ENCODE data around the gene PRL.

PRL gene

GRCh38 chr6:22298475-22298890, 1.6 kb upstream of the PRL start:
- H3K4ac ChIP-seq (ENCODE audit: low read depth in 1 of 2, low read length in 2 of 2): no peak overlapping the region
- no peak overlapping the region for H3K4me2 ChIP-seq (ENCODE audit: low read length, poor library complexity, severe bottlenecking)
- DNase-seq: no peak
- no peaks in the 10 kb centered on the region for H3K79me1 ChIP-seq (replicated peaks; ENCODE audit: low read length, poor library complexity, severe bottlenecking)
- no peaks in the 10 kb centered on the region for H3K9me3 ChIP-seq (ENCODE audit: control insufficient read depth, low read length)
- H2BK15ac ChIP-seq (ENCODE audit: low read depth, poor library complexity, severe bottlenecking): no peak overlapping the region
- no peak overlapping the region for H2BK120ac ChIP-seq (ENCODE audit: low read depth, low read length)
- H3K23ac ChIP-seq (ENCODE audit: low read length in 2 of 2): no peak overlapping the region
- no peak overlapping the region for H2BK12ac ChIP-seq (ENCODE audit: low read length in 2 of 2)
- no peak overlapping the region for H2AFZ ChIP-seq (ENCODE audit: low read depth, low read length)
- WGBS: 30% methylated on average over 1 of the region's 1 CpG
- H3K18ac ChIP-seq (ENCODE audit: low read depth in 1 of 2, low read length in 2 of 2): no peak overlapping the region
- peaks cover 2% of the 10 kb centered on the region for H3K4me1 ChIP-seq (ENCODE audit: control insufficient read depth, insufficient read depth, low read depth, low read length)
- H3K4me3 ChIP-seq (ENCODE audit: insufficient read depth in 1 of 2, low read depth in 1 of 2, low read length in 2 of 2): no peak overlapping the region
- no peaks in the 10 kb centered on the region for H3K27me3 ChIP-seq (ENCODE audit: control insufficient read depth in 1 of 2, insufficient read depth in 1 of 2, low read length in 2 of 2)
- no peak overlapping the region for H4K91ac ChIP-seq (ENCODE audit: low read length)
- no peak overlapping the region for H4K8ac ChIP-seq (ENCODE audit: low read length)
- no peaks in the 10 kb centered on the region for H3K36me3 ChIP-seq (ENCODE audit: control insufficient read depth in 1 of 2, insufficient read depth in 2 of 2, low read depth in 1 of 2, low read length in 2 of 2)
- H2AK5ac ChIP-seq (ENCODE audit: low read length, severe bottlenecking): no peak overlapping the region
- H3K9ac ChIP-seq (ENCODE audit: low read length): no peak overlapping the region
- H2BK5ac ChIP-seq (ENCODE audit: low read depth, low read length, poor library complexity, severe bottlenecking): no peak overlapping the region
- no peak overlapping the region for H3K27ac ChIP-seq (ENCODE audit: low read length, poor library complexity, severe bottlenecking)
- no peak overlapping the region for H3K14ac ChIP-seq (ENCODE audit: low read length in 2 of 2)

DNA sequence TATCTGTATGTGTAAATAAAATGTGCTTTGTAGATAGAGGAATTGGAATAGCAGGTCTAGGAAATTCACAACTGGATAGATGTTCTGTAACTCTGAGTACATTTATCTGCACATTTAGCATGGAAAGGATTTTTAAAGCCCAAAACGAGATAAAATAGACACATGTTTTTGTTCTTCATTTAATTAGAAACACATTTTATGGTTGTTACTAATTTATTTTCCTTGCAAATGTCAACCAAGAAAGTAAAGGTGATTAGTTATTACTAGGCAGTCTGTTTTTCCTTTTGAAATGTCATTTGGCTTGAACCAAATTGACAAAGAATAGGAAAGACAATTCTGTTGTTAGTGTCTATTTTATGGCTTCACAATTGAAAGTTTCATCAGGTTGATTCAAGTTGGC, 769 bp downstream of the PRL start:
- Histone ChIP-seq H3K4me2 (ENCODE audit: low read length, poor library complexity, severe bottlenecking) (no peak overlapping the region), H2BK5ac (ENCODE audit: low read depth, low read length, poor library complexity, severe bottlenecking) (no peak overlapping the region), H4K91ac (ENCODE audit: low read length) (no peak overlapping the region), H2AK5ac (ENCODE audit: low read length, severe bottlenecking) (no peak overlapping the region), H2BK12ac (ENCODE audit: low read length in 2 of 2) (no peak overlapping the region), H3K4ac (ENCODE audit: low read depth in 1 of 2, low read length in 2 of 2) (no peak overlapping the region), H3K23ac (ENCODE audit: low read length in 2 of 2) (no peak overlapping the region), H3K14ac (ENCODE audit: low read length in 2 of 2) (no peak overlapping the region), H2AFZ (ENCODE audit: low read depth, low read length) (no peak overlapping the region), H3K79me1 (replicated peaks; ENCODE audit: low read length, poor library complexity, severe bottlenecking) (no peaks in the 10 kb centered on the region), H3K18ac (ENCODE audit: low read depth in 1 of 2, low read length in 2 of 2) (no peak overlapping the region), H2BK15ac (ENCODE audit: low read depth, poor library complexity, severe bottlenecking) (no peak overlapping the region), H3K4me1 (ENCODE audit: control insufficient read depth, insufficient read depth, low read depth, low read length) (peaks cover 2% of the 10 kb centered on the region), H3K27ac (ENCODE audit: low read length, poor library complexity, severe bottlenecking) (no peak overlapping the region), H3K27me3 (ENCODE audit: control insufficient read depth in 1 of 2, insufficient read depth in 1 of 2, low read length in 2 of 2) (no peaks in the 10 kb centered on the region), H2BK120ac (ENCODE audit: low read depth, low read length) (no peak overlapping the region), H4K8ac (ENCODE audit: low read length) (no peak overlapping the region), H3K36me3 (ENCODE audit: control insufficient read depth in 1 of 2, insufficient read depth in 2 of 2, low read depth in 1 of 2, low read length in 2 of 2) (no peaks in the 10 kb centered on the region), H3K9ac (ENCODE audit: low read length) (no peak overlapping the region), H3K9me3 (ENCODE audit: control insufficient read depth, low read length) (peaks cover under 1% of the 10 kb centered on the region), H3K4me3 (ENCODE audit: insufficient read depth in 1 of 2, low read depth in 1 of 2, low read length in 2 of 2) (no peak overlapping the region)
- no peak for DNase-seq
- WGBS: no CpG with 5 or more reads among the region's 1 CpG

DNA sequence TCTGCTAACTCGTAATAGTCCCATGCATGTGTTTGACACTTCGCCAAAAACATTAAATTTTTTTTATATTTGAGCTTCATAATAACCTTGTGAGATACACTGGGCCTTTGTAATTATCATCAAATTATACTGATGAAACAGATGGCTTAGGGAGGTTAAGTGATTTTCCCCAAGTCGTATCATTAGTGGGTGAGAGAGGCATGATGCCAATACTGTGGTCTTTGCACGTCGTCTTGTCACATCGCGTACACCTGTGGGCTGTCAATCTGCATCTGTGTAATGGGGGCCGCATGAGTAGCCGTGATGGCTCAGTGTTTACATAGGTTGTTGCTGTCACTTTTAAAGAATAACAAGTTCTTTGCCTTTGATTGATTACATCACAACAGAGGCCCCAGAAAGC, 1.7 kb downstream of the PRL start:
- Histone ChIP-seq H2AFZ (ENCODE audit: low read depth, low read length) (no peak overlapping the region), H3K18ac (ENCODE audit: low read depth in 1 of 2, low read length in 2 of 2) (no peak overlapping the region)

GRCh38 chr6:22294301-22294700, 2.5 kb downstream of the PRL start:
- no peak overlapping the region for H2BK12ac ChIP-seq (ENCODE audit: low read length in 2 of 2)
- H4K91ac ChIP-seq (ENCODE audit: low read length): peak overlapping the region; percentile 50
- H3K9me3 ChIP-seq (ENCODE audit: control insufficient read depth, low read length): peaks cover 5% of the 10 kb centered on the region
- no peaks in the 10 kb centered on the region for H3K79me1 ChIP-seq (replicated peaks; ENCODE audit: low read length, poor library complexity, severe bottlenecking)
- no peak overlapping the region for H2BK5ac ChIP-seq (ENCODE audit: low read depth, low read length, poor library complexity, severe bottlenecking)
- no peak overlapping the region for H3K4me2 ChIP-seq (ENCODE audit: low read length, poor library complexity, severe bottlenecking)
- no peak overlapping the region for H3K4ac ChIP-seq (ENCODE audit: low read depth in 1 of 2, low read length in 2 of 2)
- no peaks in the 10 kb centered on the region for H3K27me3 ChIP-seq (ENCODE audit: control insufficient read depth in 1 of 2, insufficient read depth in 1 of 2, low read length in 2 of 2)
- no peak overlapping the region for H3K4me3 ChIP-seq (ENCODE audit: insufficient read depth in 1 of 2, low read depth in 1 of 2, low read length in 2 of 2)
- WGBS: 95% methylated on average over 17 of the region's 17 CpGs
- H3K14ac ChIP-seq (ENCODE audit: low read length in 2 of 2): no peak overlapping the region
- no peak overlapping the region for H2AK5ac ChIP-seq (ENCODE audit: low read length, severe bottlenecking)
- DNase-seq: no peak
- no peak overlapping the region for H2BK15ac ChIP-seq (ENCODE audit: low read depth, poor library complexity, severe bottlenecking)
- H4K8ac ChIP-seq (ENCODE audit: low read length): no peak overlapping the region
- H2AFZ ChIP-seq (ENCODE audit: low read depth, low read length): no peak overlapping the region
- no peak overlapping the region for H3K23ac ChIP-seq (ENCODE audit: low read length in 2 of 2)
- H2BK120ac ChIP-seq (ENCODE audit: low read depth, low read length): no peak overlapping the region
- H3K27ac ChIP-seq (ENCODE audit: low read length, poor library complexity, severe bottlenecking): no peak overlapping the region
- H3K9ac ChIP-seq (ENCODE audit: low read length): no peak overlapping the region
- peak overlapping the region; percentile 21 to 43 for H3K18ac ChIP-seq (ENCODE audit: low read depth in 1 of 2, low read length in 2 of 2)
- no peaks in the 10 kb centered on the region for H3K36me3 ChIP-seq (ENCODE audit: control insufficient read depth in 1 of 2, insufficient read depth in 2 of 2, low read depth in 1 of 2, low read length in 2 of 2)
- peaks cover 2% of the 10 kb centered on the region for H3K4me1 ChIP-seq (ENCODE audit: control insufficient read depth, insufficient read depth, low read depth, low read length)

More for the DNA sequence above, 1.7 kb downstream of the PRL start:
- H3K4me1 ChIP-seq (ENCODE audit: control insufficient read depth, insufficient read depth, low read depth, low read length): peaks cover 2% of the 10 kb centered on the region
- WGBS: 87% methylated on average over 5 of the region's 9 CpGs
- peak overlapping the region in 1 of 2 experiments; percentile 60 for H3K14ac ChIP-seq (ENCODE audit: low read length in 2 of 2)
- H3K9ac ChIP-seq (ENCODE audit: low read length): no peak overlapping the region
- no peaks in the 10 kb centered on the region for H3K27me3 ChIP-seq (ENCODE audit: control insufficient read depth in 1 of 2, insufficient read depth in 1 of 2, low read length in 2 of 2)
- H4K8ac ChIP-seq (ENCODE audit: low read length): no peak overlapping the region
- H3K9me3 ChIP-seq (ENCODE audit: control insufficient read depth, low read length): peaks cover 5% of the 10 kb centered on the region
- H3K36me3 ChIP-seq (ENCODE audit: control insufficient read depth in 1 of 2, insufficient read depth in 2 of 2, low read depth in 1 of 2, low read length in 2 of 2): no peaks in the 10 kb centered on the region
- no peaks in the 10 kb centered on the region for H3K79me1 ChIP-seq (replicated peaks; ENCODE audit: low read length, poor library complexity, severe bottlenecking)
- DNase-seq: no peak
- H3K23ac ChIP-seq (ENCODE audit: low read length in 2 of 2): no peak overlapping the region
- H2AK5ac ChIP-seq (ENCODE audit: low read length, severe bottlenecking): no peak overlapping the region
- H2BK120ac ChIP-seq (ENCODE audit: low read depth, low read length): no peak overlapping the region
- no peak overlapping the region for H2BK5ac ChIP-seq (ENCODE audit: low read depth, low read length, poor library complexity, severe bottlenecking)
- H4K91ac ChIP-seq (ENCODE audit: low read length): peak overlapping the region; percentile 50
- H3K4ac ChIP-seq (ENCODE audit: low read depth in 1 of 2, low read length in 2 of 2): no peak overlapping the region
- no peak overlapping the region for H3K27ac ChIP-seq (ENCODE audit: low read length, poor library complexity, severe bottlenecking)
- H2BK15ac ChIP-seq (ENCODE audit: low read depth, poor library complexity, severe bottlenecking): no peak overlapping the region
- H3K4me2 ChIP-seq (ENCODE audit: low read length, poor library complexity, severe bottlenecking): no peak overlapping the region
- no peak overlapping the region for H3K4me3 ChIP-seq (ENCODE audit: insufficient read depth in 1 of 2, low read depth in 1 of 2, low read length in 2 of 2)
- H2BK12ac ChIP-seq (ENCODE audit: low read length in 2 of 2): peak overlapping the region in 1 of 2 experiments; percentile 52

All from mesenchymal stem cell (in vitro differentiated cells and primary cell).